Ishikawa (cell line): Measurements from ENCODE around the gene ELMOD3.

Source experiments
- CEBPB ChIP-seq: IDR thresholded peaks from 2 replicates; pipeline ENCODE4 v1.6.1; 2012
- CREB1 ChIP-seq: IDR thresholded peaks from 2 replicates; pipeline ENCODE4 v1.6.1; 2012; ENCODE audit warnings: low read depth
- EGR1 ChIP-seq: IDR thresholded peaks from 2 replicates; pipeline ENCODE4 v1.6.1; 2012
- EP300 ChIP-seq: IDR thresholded peaks from 2 replicates; pipeline ENCODE4 v1.6.1; 2012; ENCODE audit warnings: borderline replicate concordance
- FOXM1 ChIP-seq: IDR thresholded peaks from 2 replicates; pipeline ENCODE4 v1.6.1; 2012; ENCODE audit warnings: low read depth, borderline replicate concordance
- MAX ChIP-seq: IDR thresholded peaks from 2 replicates; pipeline ENCODE4 v1.6.1; 2012
- NFIC ChIP-seq: IDR thresholded peaks from 2 replicates; pipeline ENCODE4 v1.6.1; 2012
- RAD21 ChIP-seq: IDR thresholded peaks from 2 replicates; pipeline ENCODE4 v1.6.1; 2012; ENCODE audit warnings: low read depth
- REST ChIP-seq: IDR thresholded peaks from 2 replicates; pipeline ENCODE4 v1.6.1; 2012; ENCODE audit warnings: low read depth, mild to moderate bottlenecking
- TAF1 ChIP-seq: IDR thresholded peaks from 2 replicates; pipeline ENCODE4 v1.6.1; 2012; ENCODE audit warnings: low read depth, mild to moderate bottlenecking
- TCF12 ChIP-seq: IDR thresholded peaks from 2 replicates; pipeline ENCODE4 v1.6.1; 2012; ENCODE audit warnings: low read depth
- TEAD4 ChIP-seq: IDR thresholded peaks from 2 replicates; pipeline ENCODE4 v1.6.1; 2012
- USF1 ChIP-seq: IDR thresholded peaks from 2 replicates; pipeline ENCODE4 v1.6.1; 2012
- YY1 ChIP-seq: IDR thresholded peaks from 2 replicates; pipeline ENCODE4 v1.6.1; 2012; ENCODE audit warnings: low read depth
- ZBTB7A ChIP-seq: IDR thresholded peaks from 2 replicates; pipeline ENCODE4 v1.6.1; 2012; ENCODE audit warnings: low read depth

The ELMOD3 gene

GRCh38 chr2:85377083-85377482, 22.5 kb downstream of the ELMOD3 start:
- TF ChIP-seq RAD21: no peak
- TF ChIP-seq ZBTB7A: no peak
- TF ChIP-seq EGR1: no peak
- TF ChIP-seq YY1: no peak
- no peak for TF ChIP-seq NFIC
- TF ChIP-seq FOXM1: no peak
- no peak for TF ChIP-seq REST
- no peak for TF ChIP-seq TAF1
- TF ChIP-seq CEBPB: no peak
- no peak for TF ChIP-seq USF1
- TF ChIP-seq TCF12: no peak
- no peak for TF ChIP-seq MAX
- TF ChIP-seq EP300: no peak
- no peak for TF ChIP-seq CREB1
- no peak for TF ChIP-seq TEAD4

- TF ChIP-seq EP300: no peak
- TF ChIP-seq TCF12: no peak
- TF ChIP-seq YY1: no peak
- no peak for TF ChIP-seq MAX
- TF ChIP-seq NFIC: no peak
- no peak for TF ChIP-seq USF1
- no peak for TF ChIP-seq CREB1
- TF ChIP-seq FOXM1: no peak
- TF ChIP-seq TAF1: no peak
- TF ChIP-seq RAD21: no peak
- no peak for TF ChIP-seq CEBPB
- TF ChIP-seq TEAD4: no peak
- TF ChIP-seq ZBTB7A: no peak
Measured at GRCh38 chr2:85378257-85378656, 23.7 kb downstream of the ELMOD3 start.

- no peak for TF ChIP-seq RAD21
- no peak for TF ChIP-seq TCF12
- TF ChIP-seq EP300: no peak
- TF ChIP-seq REST: no peak
- TF ChIP-seq CREB1: no peak
- TF ChIP-seq FOXM1: no peak
- TF ChIP-seq EGR1: no peak
- no peak for TF ChIP-seq TAF1
- no peak for TF ChIP-seq MAX
- TF ChIP-seq YY1: no peak
- TF ChIP-seq TEAD4: no peak
- TF ChIP-seq ZBTB7A: no peak
- TF ChIP-seq NFIC: no peak
- TF ChIP-seq CEBPB: no peak
Measured at GRCh38 chr2:85380048-85380447, 25.5 kb downstream of the ELMOD3 start.

- TF ChIP-seq CEBPB (no peak), EGR1 (no peak), REST (no peak), YY1 (no peak), ZBTB7A (no peak), FOXM1 (no peak), NFIC (no peak), TEAD4 (no peak), TCF12 (no peak), RAD21 (no peak), TAF1 (no peak), CREB1 (no peak), USF1 (no peak), MAX (no peak), EP300 (no peak)
Measured at GRCh38 chr2:85383850-85384249, 29.3 kb downstream of the ELMOD3 start.
